Natural killer cell (primary cell): Measurements from ENCODE around the gene ADIG. TPM values are rescaled to one million over a fixed set of nuclear protein-coding genes. Genes with fewer than 3 reads are reported as not detected.

Experiments
- ATAC-seq, 3 donors: fragments of 150-1000 bp in 2 of 3; fragments of 200-7000 bp in 1 of 3; cut with Tn5 transposase; 1 replicate in 1 of 3; 2 replicates in 2 of 3; pipeline ENCODE4 v1.10.0; 2021; ENCODE audit warnings: mild to moderate bottlenecking in 2 of 3, moderate library complexity in 2 of 3
- DNase-seq, 2 donors: peaks; one replicate each; pipeline versions ENCODE4 v3.0.0 to v3.0.0-alpha.2; 2013 to 2021; ENCODE audit warnings: mixed read lengths in 1 of 2
- H3K27ac ChIP-seq: one replicate; pipeline ENCODE4 v1.5.1; 2013; ENCODE audit warnings: mild to moderate bottlenecking, low read length
- H3K27me3 ChIP-seq: one replicate; pipeline ENCODE4 v1.6.1; 2013; ENCODE audit warnings: low read length; ENCODE audit not compliant: control insufficient read depth, insufficient read depth
- H3K36me3 ChIP-seq: one replicate; pipeline ENCODE4 v1.6.1; 2013; ENCODE audit warnings: low read length; ENCODE audit not compliant: control insufficient read depth, insufficient read depth
- H3K4me1 ChIP-seq: one replicate; pipeline ENCODE4 v1.6.1; 2013; ENCODE audit warnings: low read length; ENCODE audit not compliant: control insufficient read depth, insufficient read depth
- H3K4me3 ChIP-seq: one replicate; pipeline ENCODE4 v1.5.1; 2013; ENCODE audit warnings: low read length
- H3K9me3 ChIP-seq: one replicate; pipeline ENCODE4 v1.6.1; 2013; ENCODE audit warnings: low read length; ENCODE audit not compliant: control insufficient read depth, insufficient read depth
- H3K27ac Mint-ChIP-seq, 2 donors: one replicate each; pipeline ENCODE4 v1.8.0; 2022; ENCODE audit warnings: mild to moderate bottlenecking in 2 of 2, mixed read lengths in 2 of 2, moderate library complexity in 1 of 2
- H3K27me3 Mint-ChIP-seq, 2 donors: one replicate each; pipeline ENCODE4 v1.8.0; 2022; ENCODE audit warnings: low read depth in 2 of 2, mixed read lengths in 2 of 2
- H3K36me3 Mint-ChIP-seq: one replicate; pipeline ENCODE4 v1.8.0; 2022; ENCODE audit warnings: mixed read lengths
- H3K4me1 Mint-ChIP-seq, 2 donors: one replicate each; pipeline ENCODE4 v1.8.0; 2022; ENCODE audit warnings: mixed read lengths in 2 of 2
- H3K4me3 Mint-ChIP-seq: one replicate; pipeline ENCODE4 v1.8.0; 2022; ENCODE audit warnings: mild to moderate bottlenecking, moderate library complexity, mixed read lengths
- H3K9me3 Mint-ChIP-seq, 2 donors: one replicate each; pipeline ENCODE4 v1.8.0; 2022; ENCODE audit warnings: mixed read lengths in 2 of 2
- WGBS: methylation state at CpG from one replicate; pipeline ENCODE4 v1.1.7; 2013; ENCODE audit warnings: missing lambda C conversion rate; ENCODE audit not compliant: insufficient coverage; 5-methylcytosine and 5-hydroxymethylcytosine counted together
- intact Hi-C: fragments of 100-400 bp; cut with micrococcal nuclease; formaldehyde crosslinking; loops from one replicate; pipeline ENCODE4 v1.14.2; 2022
- total RNA-seq, 4 donors: library from RNA; stranded (reverse); fragments of 120-200 nt in 1 of 4; gene quantifications; one replicate each; pipeline versions ENCODE4 v1.2.3 to v1.2.4, GENCODE V29; 2013 to 2022
- TF ChIP-seq, protein P1 (sequence below): fragments of 200-600 bp; IDR thresholded peaks from one replicate; pipeline ENCODE4 v1.8.0; 2022; ENCODE audit warnings: antibody characterized with exemption

Gene ADIG
- total RNA-seq, 3 donors from 2014 or later (not counting 1 experiment from before 2014, with no cell fraction given) = not detected

DNA sequence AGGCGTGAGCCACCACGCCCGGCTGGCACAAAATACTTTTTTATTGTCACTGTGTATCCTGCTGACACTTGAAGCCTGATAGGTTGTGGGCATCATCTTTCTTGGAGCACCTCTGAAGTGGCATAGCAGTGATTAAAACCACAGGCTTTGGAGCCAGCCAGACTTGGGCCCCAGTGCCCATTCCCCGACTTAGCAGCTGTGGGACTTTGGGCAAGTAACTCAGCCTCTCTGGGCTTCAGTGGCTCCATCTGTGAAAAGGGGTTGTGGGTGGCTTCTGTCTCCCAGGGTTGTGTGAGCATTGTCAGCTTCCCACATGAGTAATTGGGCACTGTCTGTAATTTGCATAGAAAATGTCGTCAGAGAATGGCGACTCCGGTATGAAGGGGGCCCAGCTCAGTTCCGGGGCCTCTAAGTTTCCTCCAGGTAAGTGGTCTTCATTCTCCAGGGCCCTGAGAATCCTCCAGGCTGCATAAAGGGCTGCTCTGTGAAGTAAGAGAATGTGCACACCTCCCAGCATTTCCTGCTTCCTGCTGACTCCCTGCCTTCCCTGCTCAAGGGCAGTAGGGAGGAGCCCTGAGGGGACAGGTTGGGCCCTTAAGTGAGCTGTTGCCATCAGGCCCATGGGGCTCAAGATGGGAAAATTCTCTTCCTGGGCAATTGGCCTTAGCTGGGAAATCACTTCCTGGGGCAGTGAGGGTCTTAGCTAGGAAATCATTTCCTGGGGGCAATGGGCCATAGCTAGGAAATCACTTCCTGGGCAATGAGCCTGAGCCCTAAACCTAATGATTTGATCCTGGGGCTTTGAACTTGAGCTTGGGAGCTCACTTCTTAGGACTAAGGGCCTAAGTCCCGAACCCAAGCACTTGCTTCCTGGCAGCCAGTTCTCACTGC is 47.8 kb downstream of the ADIG start:
- peaks cover 8 to 14% of the 10 kb centered on the region in 2 donors for H3K27me3 Mint-ChIP-seq
- 90% methylated on average over 9 of the region's 9 CpGs for WGBS

DNA sequence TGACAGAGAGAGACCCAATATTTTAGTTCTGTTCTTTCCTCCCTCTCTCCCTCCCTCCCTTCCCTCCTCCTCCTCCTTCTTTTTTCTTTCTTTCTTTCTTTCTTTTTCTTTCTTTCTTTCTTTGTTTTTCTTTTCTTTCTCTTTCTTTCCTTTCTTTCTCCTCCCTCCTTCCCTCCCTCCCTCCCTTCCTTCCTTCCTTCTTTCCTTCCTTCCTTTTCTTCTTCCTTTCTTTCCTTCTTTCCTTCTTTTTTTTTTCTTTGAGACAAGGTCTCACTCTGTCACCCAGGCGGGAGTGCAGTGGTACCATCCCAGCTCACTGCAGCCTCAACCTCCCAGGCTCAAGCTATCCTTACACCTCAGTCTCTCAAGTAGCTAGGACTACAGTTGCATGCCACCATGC is 49.0 kb downstream of the ADIG start:
- WGBS = 97% methylated on average over 1 of the region's 1 CpG
- TF ChIP-seq, protein P1, sequence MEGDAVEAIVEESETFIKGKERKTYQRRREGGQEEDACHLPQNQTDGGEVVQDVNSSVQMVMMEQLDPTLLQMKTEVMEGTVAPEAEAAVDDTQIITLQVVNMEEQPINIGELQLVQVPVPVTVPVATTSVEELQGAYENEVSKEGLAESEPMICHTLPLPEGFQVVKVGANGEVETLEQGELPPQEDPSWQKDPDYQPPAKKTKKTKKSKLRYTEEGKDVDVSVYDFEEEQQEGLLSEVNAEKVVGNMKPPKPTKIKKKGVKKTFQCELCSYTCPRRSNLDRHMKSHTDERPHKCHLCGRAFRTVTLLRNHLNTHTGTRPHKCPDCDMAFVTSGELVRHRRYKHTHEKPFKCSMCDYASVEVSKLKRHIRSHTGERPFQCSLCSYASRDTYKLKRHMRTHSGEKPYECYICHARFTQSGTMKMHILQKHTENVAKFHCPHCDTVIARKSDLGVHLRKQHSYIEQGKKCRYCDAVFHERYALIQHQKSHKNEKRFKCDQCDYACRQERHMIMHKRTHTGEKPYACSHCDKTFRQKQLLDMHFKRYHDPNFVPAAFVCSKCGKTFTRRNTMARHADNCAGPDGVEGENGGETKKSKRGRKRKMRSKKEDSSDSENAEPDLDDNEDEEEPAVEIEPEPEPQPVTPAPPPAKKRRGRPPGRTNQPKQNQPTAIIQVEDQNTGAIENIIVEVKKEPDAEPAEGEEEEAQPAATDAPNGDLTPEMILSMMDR = no peak
- H3K4me1 Mint-ChIP-seq = peaks cover 0 to 6% of the 10 kb centered on the region in 2 donors

More for the DNA sequence above, 47.8 kb downstream of the ADIG start:
- DNase-seq (no peak), ATAC-seq (no peak)
- TF ChIP-seq, protein P1 = no peak
- Histone ChIP-seq H3K4me1 (no peaks in the 10 kb centered on the region), H3K27ac (no peak overlapping the region), H3K4me3 (no peak overlapping the region), H3K27me3 (no peaks in the 10 kb centered on the region), H3K9me3 (peaks cover 3% of the 10 kb centered on the region), H3K36me3 (no peaks in the 10 kb centered on the region)
- intact Hi-C loops = no loop called here
- H3K36me3 Mint-ChIP-seq = no peaks in the 10 kb centered on the region
- no peak overlapping the region for H3K4me3 Mint-ChIP-seq
- no peak overlapping the region for H3K27ac Mint-ChIP-seq
- no peaks in the 10 kb centered on the region for H3K9me3 Mint-ChIP-seq
- H3K4me1 Mint-ChIP-seq = peaks cover 0 to 5% of the 10 kb centered on the region in 2 donors

DNA sequence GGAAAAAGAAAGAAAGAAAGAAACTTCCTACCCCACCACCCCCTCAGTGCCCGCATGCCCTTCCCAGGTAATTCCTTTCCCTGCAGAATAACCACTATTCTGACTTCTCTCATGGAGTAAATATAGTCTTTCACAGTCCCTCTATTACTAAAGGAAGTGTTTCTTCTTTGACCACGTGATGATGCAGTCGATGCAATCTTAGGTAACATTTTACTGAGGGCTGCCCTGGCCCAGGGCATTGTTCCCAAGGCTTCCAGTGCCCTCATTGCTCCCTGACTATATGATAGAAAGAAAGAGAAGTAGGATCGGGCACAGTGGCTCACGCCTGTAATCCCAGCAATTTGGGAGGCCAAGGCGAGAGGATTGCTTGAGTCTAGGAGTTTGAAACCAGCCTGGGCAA is 49.7 kb downstream of the ADIG start:
- Histone ChIP-seq H3K4me3 (no peak overlapping the region), H3K27me3 (no peaks in the 10 kb centered on the region), H3K36me3 (no peaks in the 10 kb centered on the region), H3K9me3 (no peaks in the 10 kb centered on the region), H3K27ac (no peak overlapping the region), H3K4me1 (no peaks in the 10 kb centered on the region)
- H3K4me3 Mint-ChIP-seq = no peak overlapping the region
- TF ChIP-seq, protein P1 = no peak
- DNase-seq = no peak
- 64% methylated on average over 5 of the region's 6 CpGs for WGBS
- H3K27ac Mint-ChIP-seq = no peak overlapping the region
- H3K36me3 Mint-ChIP-seq = no peaks in the 10 kb centered on the region
- peaks cover 13 to 16% of the 10 kb centered on the region in 2 donors for H3K27me3 Mint-ChIP-seq
- peaks cover 0 to 6% of the 10 kb centered on the region in 2 donors for H3K4me1 Mint-ChIP-seq
- ATAC-seq = no peak
- no peaks in the 10 kb centered on the region for H3K9me3 Mint-ChIP-seq
- intact Hi-C loops = loop anchor here (5.0 kb wide), 1 partner anchor 417 kb away; no protein-coding TSS in a partner anchor

More for the DNA sequence above, 49.0 kb downstream of the ADIG start:
- peaks cover 13 to 16% of the 10 kb centered on the region in 2 donors for H3K27me3 Mint-ChIP-seq
- Histone ChIP-seq H3K4me1 (no peaks in the 10 kb centered on the region), H3K36me3 (no peaks in the 10 kb centered on the region), H3K9me3 (no peaks in the 10 kb centered on the region), H3K27me3 (no peaks in the 10 kb centered on the region), H3K4me3 (no peak overlapping the region), H3K27ac (no peak overlapping the region)
- no peak for ATAC-seq
- no peak for DNase-seq
- H3K36me3 Mint-ChIP-seq = no peaks in the 10 kb centered on the region
- no peak overlapping the region for H3K4me3 Mint-ChIP-seq
- intact Hi-C loops = loop anchor here (5.0 kb wide), 1 partner anchor 417 kb away; no protein-coding TSS in a partner anchor
- no peaks in the 10 kb centered on the region for H3K9me3 Mint-ChIP-seq
- H3K27ac Mint-ChIP-seq = no peak overlapping the region
